GM21390 (cell line): ENCODE measurements around the gene HPGD.

Experiments
- ATAC-seq: cut with Tn5 transposase; IDR thresholded peaks from one replicate; pipeline ENCODE4 v1.9.1; 2021; ENCODE audit not compliant: unreplicated experiment

Gene HPGD

DNA sequence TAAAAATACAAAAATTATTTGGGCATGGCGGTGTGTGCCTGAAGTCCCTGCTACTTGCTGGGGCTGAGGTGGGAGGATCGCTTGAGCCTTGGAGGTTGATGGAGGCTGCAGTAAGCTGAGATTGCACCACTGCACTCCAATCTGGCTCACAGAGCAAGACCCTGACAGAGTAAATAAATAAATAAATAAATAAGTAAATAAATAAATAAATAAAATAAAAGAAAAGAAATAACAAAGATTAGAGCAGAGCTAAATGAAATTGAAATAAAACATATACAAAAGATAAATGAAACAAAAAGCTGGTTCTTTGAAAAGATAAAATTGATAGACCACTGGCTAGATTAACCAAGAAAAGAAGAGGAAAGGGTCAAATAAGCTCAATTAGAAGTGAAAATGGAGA, 43.1 kb downstream of the HPGD start:
- ATAC-seq, result no peak

DNA sequence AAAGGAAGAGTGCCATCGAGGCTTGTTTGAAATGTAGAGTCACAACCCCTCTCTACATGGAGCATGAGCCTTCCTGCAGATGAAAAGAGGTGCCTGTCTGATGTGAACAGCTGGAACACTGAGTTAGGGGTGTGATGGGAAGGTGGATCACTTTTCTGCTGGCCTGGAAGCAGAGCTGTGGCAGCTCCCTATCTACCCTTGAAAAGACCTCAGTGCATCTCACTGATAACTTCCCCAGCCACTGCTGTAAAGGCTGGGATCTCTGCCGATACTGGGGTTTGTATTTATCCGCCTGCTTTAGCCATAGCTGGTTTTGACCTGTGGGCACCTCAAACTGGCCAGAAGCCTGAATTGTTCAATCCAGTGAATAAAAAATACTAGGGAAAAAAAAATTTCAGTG, 46.8 kb downstream of the HPGD start:
- ATAC-seq, result no peak

DNA sequence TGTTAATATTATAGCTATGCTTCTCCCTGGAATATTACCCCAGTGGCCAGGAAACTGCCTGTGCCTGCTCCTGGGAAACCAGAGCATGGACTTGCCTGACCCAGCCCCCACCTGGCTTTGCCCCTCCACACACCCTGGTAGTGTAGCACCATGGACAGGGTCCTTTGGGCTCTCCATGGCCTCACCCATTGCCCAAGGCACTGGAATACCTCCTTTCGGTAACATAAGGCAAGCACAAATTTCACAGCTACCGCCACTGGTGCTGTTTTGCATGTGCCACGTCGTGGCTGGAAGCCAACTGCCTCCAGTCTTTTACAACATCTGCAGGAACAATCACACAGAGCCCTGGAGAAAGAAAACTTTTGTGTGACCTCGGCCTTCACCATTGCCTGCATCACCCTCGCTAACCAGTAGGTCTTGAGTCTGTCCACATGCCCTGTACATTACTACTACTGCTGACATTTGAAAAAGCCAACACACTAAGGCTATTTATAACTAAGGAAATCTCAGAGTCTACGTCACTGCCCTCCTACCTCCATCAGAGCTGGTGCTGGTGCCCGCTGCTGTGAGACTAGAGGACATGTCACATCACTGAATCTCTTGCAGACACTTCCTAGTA, 47.7 kb downstream of the HPGD start:
- ATAC-seq, result no peak

DNA sequence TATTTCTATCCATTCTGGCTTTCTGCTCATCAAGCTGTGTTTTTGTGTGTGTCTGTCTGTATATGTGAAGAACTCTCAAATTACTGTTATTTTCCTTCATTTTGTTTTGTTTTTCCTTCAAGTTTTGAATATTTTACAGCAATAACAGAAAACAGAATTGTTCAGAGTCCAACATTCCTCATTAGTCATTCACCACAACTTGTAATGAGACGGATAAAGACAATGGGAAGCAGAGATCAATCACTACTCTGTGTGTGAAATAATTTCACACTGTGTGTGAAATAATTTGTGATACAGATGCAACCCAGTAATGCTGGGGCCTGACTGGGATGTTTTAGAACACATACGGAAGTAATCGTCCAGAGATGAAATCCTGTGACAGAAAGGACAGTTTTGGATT, 55.2 kb downstream of the HPGD start:
- ATAC-seq, result no peak

- ATAC-seq, result no peak
These were observed 57.3 kb downstream of the HPGD start for GRCh38 chr4:174464949-174465348.

GRCh38 chr4:174461466-174462106, 60.7 kb downstream of the HPGD start:
- ATAC-seq, result no peak

DNA sequence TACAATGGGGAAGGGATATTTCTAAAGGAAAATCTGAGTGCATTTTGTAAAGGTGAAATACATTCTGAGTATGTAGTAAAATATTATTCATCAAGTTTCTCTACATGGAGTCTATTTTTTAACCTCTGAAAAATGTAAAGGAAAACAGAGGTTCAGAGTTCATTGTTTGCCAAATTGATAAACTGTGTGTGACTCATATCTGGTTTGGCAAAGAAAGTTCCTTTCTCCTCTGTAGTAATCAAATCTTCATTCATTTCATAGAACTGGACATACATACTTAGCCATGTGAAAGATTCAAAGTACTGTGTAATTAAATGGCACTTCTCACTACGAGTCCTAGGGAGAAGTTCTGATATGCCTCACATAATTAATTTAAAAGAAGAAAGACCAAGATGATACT, 61.6 kb downstream of the HPGD start:
- no peak for ATAC-seq

DNA sequence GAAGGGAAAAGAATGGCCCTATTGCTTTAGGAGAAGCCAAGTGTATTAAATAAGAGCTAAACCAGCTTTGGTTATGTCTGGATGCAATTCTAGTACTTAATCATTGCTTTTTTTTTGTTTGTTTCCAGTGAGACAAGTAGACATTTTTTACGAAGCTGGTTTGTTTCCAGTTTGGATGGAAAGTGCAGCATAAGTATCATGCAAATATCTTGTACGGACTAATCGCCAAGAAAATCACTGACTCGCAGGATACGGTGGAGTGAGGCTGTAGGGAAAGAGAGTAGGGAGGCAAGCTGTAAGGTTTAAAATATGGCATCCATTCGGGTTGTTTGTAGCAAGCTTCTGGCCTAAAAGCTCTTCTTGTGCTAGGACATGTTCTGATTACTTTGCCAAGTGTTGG, 64.8 kb downstream of the HPGD start:
- ATAC-seq, result no peak

DNA sequence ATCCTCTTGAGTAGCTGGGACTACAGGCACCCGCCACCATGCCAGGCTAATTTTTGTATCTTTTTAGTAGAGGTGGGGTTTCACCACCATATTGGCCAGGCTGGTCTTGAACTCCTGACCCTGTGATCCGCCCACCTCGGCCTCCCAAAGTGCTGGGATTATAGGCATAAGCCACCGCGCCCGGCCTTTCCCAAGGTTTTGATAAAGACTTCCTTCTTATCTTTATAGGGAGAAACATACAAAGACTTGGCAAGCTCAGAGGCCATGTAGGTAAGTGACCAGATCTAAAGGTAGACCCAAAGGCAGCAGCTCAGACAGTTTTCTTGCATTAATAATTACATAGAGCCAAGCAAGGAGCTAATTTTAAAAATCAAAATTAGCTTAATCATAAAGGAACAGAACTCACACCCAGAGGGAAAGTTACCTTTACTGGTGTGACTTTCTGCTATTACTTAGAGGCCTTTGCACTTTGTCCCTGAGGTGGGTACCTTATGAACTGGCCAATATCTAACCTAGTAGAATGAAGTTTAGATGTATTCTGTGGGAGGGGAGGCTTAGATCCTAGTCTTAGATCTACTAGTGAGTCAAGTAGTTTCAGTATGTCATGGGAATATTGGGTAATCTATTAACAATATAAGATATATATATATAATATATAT, 67.3 kb downstream of the HPGD start:
- no peak for ATAC-seq

DNA sequence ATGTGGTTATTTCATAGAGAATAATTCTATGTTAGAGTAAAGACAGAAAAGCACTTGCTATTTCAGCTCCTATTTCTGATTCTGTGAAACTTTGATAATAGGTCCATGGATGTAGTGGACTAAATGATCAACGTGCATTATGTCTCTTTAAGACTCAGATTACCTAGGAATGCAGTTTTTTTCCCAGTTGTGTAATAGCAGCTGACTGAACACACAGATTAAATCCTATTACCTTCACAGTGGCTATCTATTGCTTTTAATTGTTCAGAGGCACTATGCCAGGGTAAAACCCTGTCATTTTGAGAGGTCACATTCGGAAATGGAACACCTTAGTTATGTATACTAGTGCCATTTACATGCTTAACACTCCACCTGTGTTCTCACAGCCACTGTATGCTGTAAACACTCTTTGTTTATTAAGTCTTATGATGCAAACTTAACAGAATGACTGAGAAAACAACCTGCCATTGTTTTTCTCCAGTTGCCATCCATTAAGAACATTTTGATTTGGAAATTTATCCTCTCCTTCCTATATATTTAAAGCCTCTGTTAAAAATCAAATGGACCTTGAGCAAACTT, 70.5 kb downstream of the HPGD start:
- no peak for ATAC-seq

GRCh38 chr4:174450786-174451125, 71.5 kb downstream of the HPGD start:
- no peak for ATAC-seq

GRCh38 chr4:174449944-174450785, 72.1 kb downstream of the HPGD start:
- ATAC-seq, result no peak

DNA sequence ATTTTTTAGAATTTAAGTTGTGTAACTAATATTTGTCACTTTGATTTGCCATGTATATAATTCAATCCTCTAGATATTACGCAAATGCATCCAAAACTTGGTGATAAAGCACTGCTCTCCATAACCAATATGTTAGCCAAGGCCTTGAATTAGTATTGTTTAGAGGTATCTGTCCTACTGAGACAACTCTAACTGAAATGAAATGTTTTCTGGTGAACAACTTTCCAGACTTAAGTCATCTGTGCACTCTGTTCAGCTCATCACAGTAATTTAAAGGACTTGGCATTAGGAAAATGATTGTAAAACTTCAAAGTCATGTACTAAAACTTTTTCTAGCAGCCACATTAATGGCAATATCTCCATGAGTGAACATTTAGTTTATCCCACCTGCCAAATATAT, 73.1 kb downstream of the HPGD start:
- ATAC-seq, result no peak

DNA sequence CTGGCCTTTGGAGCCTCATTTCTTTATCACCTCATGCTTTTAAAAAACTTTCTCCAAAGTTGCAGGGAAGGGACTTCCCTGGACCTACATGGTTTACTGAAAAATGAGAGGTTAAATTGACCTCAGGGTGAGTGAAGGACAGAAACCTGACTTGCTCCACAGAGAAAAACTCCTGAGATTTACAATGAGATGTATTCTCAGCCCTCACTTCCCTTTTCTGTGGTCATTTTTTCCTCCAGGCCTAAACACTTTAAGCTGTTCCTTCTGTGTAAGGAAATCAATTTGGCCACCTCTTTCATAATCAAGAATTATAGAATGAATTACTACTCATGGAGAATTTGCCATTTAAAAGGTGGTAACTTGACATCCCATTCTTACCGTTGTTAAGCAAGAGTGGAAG, 77.9 kb downstream of the HPGD start:
- ATAC-seq, result no peak
